GM12874 (cell line): ENCODE data around the gene LAMA5.

ENCODE experiments used
- CTCF ChIP-seq: IDR thresholded peaks from 2 replicates; pipeline ENCODE4 v1.5.1; 2011; ENCODE audit warnings: low read depth, mild to moderate bottlenecking, control low read depth, low read length, moderate library complexity; ENCODE audit not compliant: insufficient read depth

The LAMA5 gene

DNA sequence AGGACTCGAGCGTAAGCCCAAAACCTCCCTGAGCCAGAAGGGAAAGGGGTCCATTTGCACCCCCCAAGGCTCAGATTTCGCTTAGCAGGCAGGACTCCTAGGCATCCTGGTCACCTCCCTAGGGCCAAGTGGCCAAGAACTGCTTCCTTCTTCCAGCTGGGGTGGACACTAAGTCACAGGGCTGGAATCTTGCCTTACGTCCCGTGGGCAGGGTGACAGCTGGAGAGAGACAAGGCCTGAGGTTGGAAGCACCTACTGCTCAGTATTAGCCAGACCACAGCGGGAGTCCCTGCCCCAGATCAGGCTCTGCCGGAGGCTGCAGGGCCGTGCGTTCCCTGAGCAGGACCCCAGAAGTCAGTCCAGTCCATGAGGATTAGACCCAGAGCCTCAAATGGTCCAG lies 19.7 kb downstream of the LAMA5 start:
- no peak for TF ChIP-seq CTCF

GRCh38 chr20:62347151-62347404 lies 20.0 kb downstream of the LAMA5 start:
- TF ChIP-seq CTCF = no peak

DNA sequence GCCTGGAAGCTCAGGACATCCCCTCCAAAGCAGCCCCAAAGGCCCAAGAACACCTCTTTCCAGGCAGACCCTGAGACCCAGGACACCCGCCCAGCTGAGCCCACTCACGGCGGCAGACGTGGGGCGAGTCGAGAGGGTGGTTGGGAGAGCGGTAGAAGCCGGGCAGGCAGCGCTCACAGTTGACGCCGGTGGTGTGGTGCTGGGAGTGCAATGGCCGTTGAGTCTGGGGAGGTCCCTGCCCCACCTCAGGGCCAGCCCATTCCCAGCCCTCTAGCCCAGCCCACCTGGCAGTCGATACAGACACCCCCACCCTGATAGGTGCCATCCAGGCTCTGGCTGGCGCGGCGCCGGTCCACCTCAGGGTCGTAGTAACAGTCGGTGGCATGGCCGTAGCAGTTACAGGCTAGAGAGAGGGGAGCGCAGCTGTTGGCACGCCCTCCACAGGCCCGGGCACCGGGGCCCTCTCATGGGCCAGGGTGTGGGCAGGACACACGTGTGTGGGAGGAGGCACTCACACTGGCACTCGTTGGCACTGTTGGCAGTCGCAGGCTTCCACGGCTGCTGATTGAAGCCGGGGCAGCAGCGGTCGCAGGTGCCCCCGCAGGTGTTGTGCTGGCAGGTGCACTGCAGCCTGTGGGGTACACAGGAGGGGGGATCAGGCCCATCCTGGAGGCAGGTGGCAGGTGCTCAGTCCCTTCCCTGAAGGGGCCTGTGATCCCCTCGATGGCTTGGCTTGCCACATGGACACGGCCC lies 20.5 kb downstream of the LAMA5 start:
- no peak for TF ChIP-seq CTCF

- no peak for TF ChIP-seq CTCF
Observed at GRCh38 chr20:62345681-62346370, 21.3 kb downstream of the LAMA5 start.

- no peak for TF ChIP-seq CTCF
Observed at GRCh38 chr20:62344782-62345181, 22.3 kb downstream of the LAMA5 start.

DNA sequence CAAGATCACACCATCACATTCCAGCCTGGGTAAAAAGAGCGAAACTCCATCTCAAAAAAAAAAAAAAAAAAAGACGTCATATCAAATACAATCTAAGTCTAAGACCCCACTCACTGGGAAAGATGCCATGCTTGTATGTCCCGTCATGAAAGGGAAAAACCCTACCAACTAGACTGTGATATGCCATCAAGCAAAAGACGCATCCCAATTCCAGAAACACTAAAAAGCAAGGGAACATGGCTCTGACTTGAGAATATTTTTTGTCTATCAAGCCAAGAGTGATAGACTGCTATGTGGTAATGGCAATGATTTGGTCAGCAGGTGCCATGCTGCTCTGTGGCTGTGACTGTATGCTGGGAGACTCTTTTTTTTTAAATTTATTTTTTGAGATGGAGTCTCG lies 23.0 kb downstream of the LAMA5 start:
- TF ChIP-seq CTCF = no peak

- no peak for TF ChIP-seq CTCF
Observed at GRCh38 chr20:62342910-62343309, 24.2 kb downstream of the LAMA5 start.

DNA sequence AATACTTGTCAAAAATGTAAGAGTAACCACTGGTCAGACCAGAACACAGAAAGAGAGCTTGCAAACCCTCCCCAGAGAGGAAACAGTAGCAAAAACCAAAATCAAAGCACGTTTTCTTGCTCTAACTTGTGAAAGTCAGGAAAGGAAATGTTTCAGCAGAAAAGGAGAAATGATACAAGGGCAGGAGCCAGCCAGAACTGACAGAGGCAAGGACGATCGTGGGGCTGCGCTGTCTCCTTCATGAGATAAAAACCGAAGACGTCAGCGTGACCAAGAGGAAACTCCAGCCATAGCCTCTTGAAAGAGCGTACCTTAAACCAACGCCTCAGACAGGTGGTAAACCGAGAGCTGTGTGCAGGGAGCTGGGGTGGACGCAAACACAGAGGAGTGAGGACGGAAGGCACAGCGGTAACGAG lies 27.5 kb downstream of the LAMA5 start:
- no peak for TF ChIP-seq CTCF
